IMR-90 (cell line): ENCODE measurements around the gene TEX14. TPM values are rescaled to one million over a fixed set of nuclear protein-coding genes. Genes with fewer than 3 reads are reported as not detected.

ENCODE experiments used
- ATAC-seq: fragments of 200-7000 bp; cut with Tn5 transposase; 2 replicates; pipeline ENCODE4 v1.9.1; 2020; ENCODE audit warnings: low read depth, mild to moderate bottlenecking, moderate library complexity
- BruUV-seq: library from RNA; stranded (reverse); fragments of 400-500 nt; replicated peaks from 2 replicates; lab custom pipeline; 2021; lab: Mats Ljungman, UMichigan
- CTCF ChIA-PET: fragments of 300-600 bp; formaldehyde crosslinking; extraction: SDS; loops from one replicate; lab custom pipeline; 2021; ENCODE audit warnings: antibody characterized with exemption; lab: Yijun Ruan, JAX
- POLR2A ChIA-PET: fragments of 300-600 bp; sonication (Branson Sonifier 250); formaldehyde crosslinking; loops from one replicate; lab custom pipeline; 2022; ENCODE audit warnings: antibody characterized with exemption; ENCODE audit not compliant: unreplicated experiment; lab: Charles Lee
- DNase-seq: peaks from one replicate; pipeline ENCODE4 v3.0.0; 2013
- H2AFZ ChIP-seq: replicated peaks from 2 replicates; pipeline ENCODE3; 2013; ENCODE audit warnings: low read length, mild to moderate bottlenecking; ENCODE audit not compliant: poor library complexity
- H2AK5ac ChIP-seq: 2 replicates; pipeline ENCODE4 v1.6.1; 2013; ENCODE audit warnings: low read depth, low read length, inconsistent platforms
- H2AK9ac ChIP-seq: replicated peaks from 2 replicates; pipeline ENCODE3; 2013; ENCODE audit warnings: mild to moderate bottlenecking, low read depth, low read length, moderate library complexity; ENCODE audit not compliant: poor library complexity
- H2BK120ac ChIP-seq: 2 replicates; pipeline ENCODE4 v1.6.1; 2013; ENCODE audit warnings: low read depth, low read length, inconsistent platforms
- H2BK15ac ChIP-seq: 3 replicates; pipeline ENCODE4 v1.6.1; 2013; ENCODE audit warnings: low read depth, low read length, inconsistent platforms
- H2BK20ac ChIP-seq: 2 replicates; pipeline ENCODE4 v1.6.1; 2013; ENCODE audit warnings: low read depth, mild to moderate bottlenecking, inconsistent platforms, low read length, moderate library complexity
- H2BK5ac ChIP-seq: 2 replicates; pipeline ENCODE4 v1.6.1; 2013; ENCODE audit warnings: mild to moderate bottlenecking, low read depth, low read length, inconsistent platforms; ENCODE audit not compliant: poor library complexity, severe bottlenecking
- H3K14ac ChIP-seq: replicated peaks from 2 replicates; pipeline ENCODE4 v1.6.1; 2013; ENCODE audit warnings: low read depth, low read length, inconsistent platforms
- H3K18ac ChIP-seq: 2 replicates; pipeline ENCODE4 v1.6.1; 2013; ENCODE audit warnings: low read depth, low read length, control low read depth
- H3K23ac ChIP-seq: 2 replicates; pipeline ENCODE4 v1.6.1; 2013; ENCODE audit warnings: low read depth, low read length, inconsistent platforms
- H3K27ac ChIP-seq: 2 replicates; pipeline ENCODE4 v1.5.1; 2013; ENCODE audit warnings: mild to moderate bottlenecking, control low read depth, low read length; ENCODE audit not compliant: insufficient read depth
- H3K27me3 ChIP-seq: 2 replicates; pipeline ENCODE4 v1.6.1; 2013; ENCODE audit warnings: low read length; ENCODE audit not compliant: control insufficient read depth, insufficient read depth
- H3K36me3 ChIP-seq: 2 replicates; pipeline ENCODE4 v1.6.1; 2013; ENCODE audit warnings: low read length, mixed read lengths; ENCODE audit not compliant: control insufficient read depth, insufficient read depth
- H3K4ac ChIP-seq: 2 replicates; pipeline ENCODE4 v1.6.1; 2013; ENCODE audit warnings: low read depth, low read length, inconsistent platforms
- H3K4me1 ChIP-seq: 2 replicates; pipeline ENCODE4 v1.6.1; 2013; ENCODE audit warnings: low read length, mixed read lengths; ENCODE audit not compliant: control insufficient read depth, insufficient read depth
- H3K4me2 ChIP-seq: 2 replicates; pipeline ENCODE4 v1.6.1; 2013; ENCODE audit warnings: low read depth, mild to moderate bottlenecking, control low read depth, low read length, moderate library complexity
- H3K4me3 ChIP-seq: 2 replicates; pipeline ENCODE4 v1.5.1; 2013; ENCODE audit warnings: low read depth, mild to moderate bottlenecking, control low read depth, low read length, moderate library complexity; ENCODE audit not compliant: insufficient read depth
- H3K56ac ChIP-seq: 2 replicates; pipeline ENCODE4 v1.6.1; 2013; ENCODE audit warnings: low read length, inconsistent platforms; ENCODE audit not compliant: insufficient read depth; ENCODE audit errors: extremely low read depth
- H3K79me1 ChIP-seq, 2 experiments: 2 replicates each; pipeline ENCODE4 v1.6.1; 2013; ENCODE audit warnings: low read length in 2 of 2, inconsistent platforms in 1 of 2, low read depth in 1 of 2
- H3K9ac ChIP-seq: 2 replicates; pipeline ENCODE4 v1.6.1; 2013; ENCODE audit warnings: low read depth, low read length, control low read depth
- H3K9me1 ChIP-seq: 2 replicates; pipeline ENCODE4 v1.6.1; 2013; ENCODE audit warnings: low read length, inconsistent platforms; ENCODE audit not compliant: insufficient read depth
- H3K9me3 ChIP-seq: 2 replicates; pipeline ENCODE4 v1.6.1; 2013; ENCODE audit warnings: low read length; ENCODE audit not compliant: control insufficient read depth, insufficient read depth
- H4K20me1 ChIP-seq: 2 replicates; pipeline ENCODE4 v1.6.1; 2013; ENCODE audit warnings: low read length, inconsistent platforms; ENCODE audit not compliant: insufficient read depth
- H4K5ac ChIP-seq: 2 replicates; pipeline ENCODE4 v1.6.1; 2013; ENCODE audit warnings: mild to moderate bottlenecking, low read depth, low read length, control low read depth
- H4K8ac ChIP-seq, 2 experiments: 2 replicates each; pipeline ENCODE4 v1.6.1; 2013; ENCODE audit warnings: low read depth in 2 of 2, low read length in 2 of 2, control low read depth in 1 of 2, inconsistent platforms in 1 of 2
- H4K91ac ChIP-seq: 2 replicates; pipeline ENCODE4 v1.6.1; 2013; ENCODE audit warnings: low read depth, low read length, inconsistent platforms; ENCODE audit not compliant: insufficient read depth
- CEBPB ChIP-seq: IDR thresholded peaks from 2 replicates; pipeline ENCODE4 v1.6.1; 2012; ENCODE audit warnings: low read depth, low read length, improper control_type of control experiment
- CHD1 ChIP-seq: IDR thresholded peaks from 2 replicates; pipeline ENCODE4 v1.6.1; 2012; ENCODE audit warnings: low read depth, low read length, improper control_type of control experiment
- MAFK ChIP-seq: IDR thresholded peaks from 2 replicates; pipeline ENCODE4 v1.6.1; 2012; ENCODE audit warnings: low read depth, low read length, improper control_type of control experiment
- MAZ ChIP-seq: IDR thresholded peaks from 2 replicates; pipeline ENCODE4 v1.6.1; 2012; ENCODE audit warnings: low read depth, mild to moderate bottlenecking, low read length, improper control_type of control experiment, moderate library complexity, borderline replicate concordance
- NFE2L2 ChIP-seq: fragments of 150-350 bp; IDR thresholded peaks from 2 replicates; pipeline ENCODE4 v1.6.1; 2016; ENCODE audit warnings: low read depth, mild to moderate bottlenecking, low read length
- WGBS, 2 experiments: methylation state at CpG; one replicate each; pipeline versions ENCODE4 v1.1.5 to v1.1.7; 2013; ENCODE audit warnings: missing lambda C conversion rate in 2 of 2; ENCODE audit not compliant: insufficient read length in 1 of 2; ENCODE audit errors: extremely low coverage in 2 of 2; 5-methylcytosine and 5-hydroxymethylcytosine counted together
- dilution Hi-C: fragments of 300-500 bp; cut with HindIII; formaldehyde crosslinking; loops from one replicate; pipeline ENCODE4 v1.14.3; 2018; ENCODE audit warnings: low sequenced_read_pairs; ENCODE audit not compliant: unreplicated experiment
- in situ Hi-C: fragments of 300-500 bp; cut with MboI; formaldehyde crosslinking; loops from 3 replicates; pipeline ENCODE4 v1.14.3; 2019; ENCODE audit warnings: low sequenced_read_pairs, inconsistent platforms, mixed read lengths
- intact Hi-C: fragments of 100-400 bp; cut with micrococcal nuclease; formaldehyde crosslinking; loops from 2 replicates; pipeline ENCODE4 v1.10.0; 2022
- polyA plus RNA-seq, 3 experiments: library from polyadenylated mRNA; depleted of rRNA; stranded (reverse); fragments of >200 nt; gene quantifications; 2 replicates each; pipeline ENCODE4 v1.2.3, GENCODE V29; 2012; ENCODE audit warnings: low replicate concordance in 1 of 3
- total RNA-seq: library from RNA; depleted of rRNA; stranded (reverse); fragments of >200 nt; gene quantifications from 2 replicates; pipeline ENCODE4 v1.2.3, GENCODE V29; 2012
- TF ChIP-seq, protein P1 (sequence below): fragments of 150-350 bp; IDR thresholded peaks from 2 replicates; pipeline ENCODE4 v1.6.1; 2017; ENCODE audit warnings: mild to moderate bottlenecking, antibody characterized with exemption, low read length, low read depth

Gene TEX14
- total and polyA plus RNA-seq, 2 of the 4 experiments (the other 2 are of a cell fraction) = not detected

DNA sequence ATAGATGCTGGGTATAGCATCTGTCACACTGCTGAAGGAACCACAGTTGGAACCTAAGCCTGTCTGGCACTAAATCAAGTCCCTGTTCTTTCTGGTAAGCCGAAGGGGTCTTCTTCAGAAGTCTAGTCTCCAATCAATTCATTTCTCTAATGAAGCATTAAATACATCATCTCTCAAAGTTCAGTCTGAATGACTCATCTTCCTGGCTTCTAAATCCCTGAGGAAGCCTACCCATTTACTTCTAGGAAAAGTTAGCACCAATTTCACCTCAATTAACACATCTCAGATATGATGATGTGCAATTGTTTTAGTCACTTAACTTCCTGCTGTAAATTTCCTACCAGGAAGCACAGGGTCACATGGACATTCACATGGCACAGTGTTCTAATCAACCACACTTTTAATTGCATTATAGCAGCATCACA lies 49.9 kb downstream of the TEX14 start:
- Histone ChIP-seq H3K14ac (no peak overlapping the region), H3K4me2 (no peak overlapping the region), H4K20me1 (no peaks in the 10 kb centered on the region), H2BK5ac (no peak overlapping the region), H4K8ac (no peak overlapping the region), H3K23ac (no peak overlapping the region), H3K9ac (no peak overlapping the region), H3K27me3 (no peaks in the 10 kb centered on the region), H3K9me1 (peaks cover 2% of the 10 kb centered on the region; the same call in 1 of the 2 replicates), H2AK9ac (no peak overlapping the region), H3K79me1 (no peaks in the 10 kb centered on the region), H3K56ac (no peak overlapping the region), H4K5ac (no peak overlapping the region), H3K4me1 (peaks cover 3% of the 10 kb centered on the region; the same call in 1 of the 2 replicates), H3K36me3 (no peaks in the 10 kb centered on the region), H2BK15ac (no peak overlapping the region), H2BK120ac (no peak overlapping the region), H3K18ac (no peak overlapping the region), H3K4ac (no peak overlapping the region), H2BK20ac (no peak overlapping the region), H3K27ac (no peak overlapping the region), H2AFZ (no peak overlapping the region), H3K4me3 (no peak overlapping the region), H2AK5ac (no peak overlapping the region), H3K9me3 (no peaks in the 10 kb centered on the region), H4K91ac (no peak overlapping the region)
- DNase-seq = no peak
- ATAC-seq = no peak
- TF ChIP-seq CEBPB (no peak), NFE2L2 (no peak), MAZ (no peak), CHD1 (no peak), MAFK (no peak)
- TF ChIP-seq, protein P1, sequence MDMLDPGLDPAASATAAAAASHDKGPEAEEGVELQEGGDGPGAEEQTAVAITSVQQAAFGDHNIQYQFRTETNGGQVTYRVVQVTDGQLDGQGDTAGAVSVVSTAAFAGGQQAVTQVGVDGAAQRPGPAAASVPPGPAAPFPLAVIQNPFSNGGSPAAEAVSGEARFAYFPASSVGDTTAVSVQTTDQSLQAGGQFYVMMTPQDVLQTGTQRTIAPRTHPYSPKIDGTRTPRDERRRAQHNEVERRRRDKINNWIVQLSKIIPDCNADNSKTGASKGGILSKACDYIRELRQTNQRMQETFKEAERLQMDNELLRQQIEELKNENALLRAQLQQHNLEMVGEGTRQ = no peak
- BruUV-seq = no TSS peak
- in situ Hi-C loops (no loop called here), dilution Hi-C loops (no loop called here), intact Hi-C loops (no loop called here)
- 86% methylated on average over 1 of the region's 1 CpG; no CpG with 5 or more reads in 1 of the 2 experiments for WGBS, 2 experiments
- ChIA-PET POLR2A (no interaction called here), CTCF (no interaction called here)
